DMS53 (cell line): Measurements from ENCODE around the gene TREH.
"Not testable (repeated sequence)": the region's sequence is repeated elsewhere in the genome, so short reads cannot be mapped to it uniquely, and the experiment has no call there.

ENCODE experiments used
- DNase-seq: peaks from one replicate; lab custom pipeline; 2025; lab: John Stamatoyannopoulos, UW

Gene TREH

DNA sequence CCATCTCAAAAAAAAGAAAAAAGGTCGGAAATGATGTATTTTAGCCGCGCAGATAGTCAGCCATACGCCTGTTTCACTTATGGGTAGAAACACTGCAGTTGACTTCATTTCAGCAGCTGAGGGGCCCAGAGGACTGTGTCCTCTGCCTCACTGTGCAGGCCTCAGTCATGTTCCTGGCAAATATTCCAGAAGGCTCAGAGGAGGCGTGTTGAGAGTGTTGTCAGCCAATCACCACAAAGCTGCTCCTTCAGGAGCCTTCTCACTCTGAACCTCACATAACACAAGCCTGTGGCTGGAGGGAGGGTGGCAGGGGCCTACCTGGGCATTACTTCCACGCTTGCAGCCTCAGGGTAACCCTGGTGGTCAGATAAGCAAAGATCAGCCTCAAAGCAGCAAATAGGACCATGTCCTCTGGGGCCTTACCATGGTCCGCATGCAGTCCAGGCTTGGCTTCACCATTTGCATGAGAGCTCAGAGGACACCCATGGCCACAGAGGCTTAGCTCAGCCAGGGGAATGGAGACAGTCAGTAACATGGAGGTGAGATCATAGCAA lies 17.3 kb upstream of the TREH start:
- no peak for DNase-seq

- no peak for DNase-seq
Observed at GRCh38 chr11:118694771-118695170, 15.3 kb upstream of the TREH start.

- DNase-seq: no peak
Observed at GRCh38 chr11:118694185-118694584, 14.7 kb upstream of the TREH start.

GRCh38 chr11:118691926-118692830 lies 12.7 kb upstream of the TREH start:
- no peak for DNase-seq

- DNase-seq: no peak
Observed at GRCh38 chr11:118690553-118691304, 11.3 kb upstream of the TREH start.

DNA sequence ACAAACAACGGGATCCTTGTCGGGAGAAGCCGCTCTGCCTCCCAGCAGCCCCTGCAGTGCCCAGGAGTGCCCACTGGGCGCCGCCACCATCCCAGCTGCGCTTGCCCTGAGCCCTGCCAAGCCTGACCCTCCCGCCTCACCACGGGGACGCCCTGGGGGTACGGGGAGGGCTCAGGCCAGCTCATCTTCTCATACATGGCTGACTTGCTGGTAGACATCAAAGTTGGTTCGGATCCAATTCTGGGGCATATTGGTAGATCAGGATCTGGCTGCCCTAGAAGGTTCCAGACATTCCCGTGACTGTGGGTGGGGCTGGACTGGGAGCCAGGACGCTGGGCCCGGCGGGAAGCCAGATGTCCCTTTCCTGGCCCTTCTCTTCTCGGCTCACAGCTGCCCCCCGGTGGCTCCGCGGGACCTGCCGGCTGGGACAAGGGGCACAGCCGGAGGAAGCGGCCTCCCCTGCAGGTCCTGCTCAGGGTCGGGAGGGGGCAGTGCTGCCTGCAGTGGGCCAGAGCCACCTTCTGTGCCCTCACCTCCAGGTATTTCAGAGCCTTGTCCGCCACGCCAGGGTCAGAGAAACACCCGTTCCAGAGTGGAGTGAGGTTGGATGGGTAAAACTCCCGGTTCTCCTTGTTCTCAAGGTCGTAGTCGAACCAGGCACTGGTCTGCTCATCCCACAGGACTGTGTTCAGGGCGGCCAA lies 10.6 kb upstream of the TREH start:
- DNase-seq: peak; percentile 95

- no peak for DNase-seq
Observed at GRCh38 chr11:118689503-118689851, 10.0 kb upstream of the TREH start.

- DNase-seq: no peak
Observed at GRCh38 chr11:118688851-118689502, 9.5 kb upstream of the TREH start.

GRCh38 chr11:118688339-118688738 lies 8.9 kb upstream of the TREH start:
- not testable (repeated sequence) for DNase-seq

DNA sequence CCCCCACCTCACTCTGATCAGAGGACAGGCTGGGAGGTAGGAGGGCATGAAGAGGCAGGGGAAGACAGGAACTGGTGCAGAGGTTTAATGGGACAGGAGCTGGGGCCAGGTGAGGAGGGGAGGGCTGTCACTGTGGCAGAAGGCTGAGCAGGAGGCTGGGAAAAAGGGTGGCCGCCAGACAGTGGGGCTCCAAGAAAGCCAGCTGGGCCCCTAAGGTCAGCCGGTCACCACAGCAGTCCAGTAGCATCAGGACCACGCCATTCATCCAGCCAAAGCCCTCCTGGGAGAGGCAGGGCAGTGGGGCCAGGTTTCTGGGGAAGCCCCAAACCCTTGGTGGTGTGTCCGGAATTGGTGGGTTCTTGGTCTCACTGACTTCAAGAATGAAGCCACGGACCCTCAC lies 8.5 kb upstream of the TREH start:
- DNase-seq: no peak

DNA sequence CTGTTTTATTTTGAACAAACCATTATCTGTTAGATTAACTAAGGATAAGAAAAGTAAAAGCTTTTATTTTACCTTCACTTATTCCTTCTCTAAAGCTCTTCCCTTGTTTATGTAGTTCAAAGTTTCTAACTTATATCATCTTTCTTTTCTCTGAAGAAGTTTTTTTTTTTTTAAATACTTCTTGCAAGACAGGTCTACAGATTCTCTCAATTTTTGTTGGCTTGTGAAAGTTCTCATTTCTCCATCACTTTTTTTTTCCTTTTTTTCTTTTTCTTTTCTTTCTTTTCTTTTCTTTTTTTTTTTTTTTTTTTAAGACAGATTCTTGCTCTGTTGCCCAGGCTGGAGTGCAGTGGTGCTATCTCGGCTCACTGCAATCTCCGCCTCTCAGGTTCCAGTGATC lies 4.7 kb upstream of the TREH start:
- no peak for DNase-seq

- not testable (repeated sequence) for DNase-seq
Observed at GRCh38 chr11:118682939-118683338, 3.5 kb upstream of the TREH start.

- DNase-seq: no peak
Observed at GRCh38 chr11:118682372-118682771, 2.9 kb upstream of the TREH start.

DNA sequence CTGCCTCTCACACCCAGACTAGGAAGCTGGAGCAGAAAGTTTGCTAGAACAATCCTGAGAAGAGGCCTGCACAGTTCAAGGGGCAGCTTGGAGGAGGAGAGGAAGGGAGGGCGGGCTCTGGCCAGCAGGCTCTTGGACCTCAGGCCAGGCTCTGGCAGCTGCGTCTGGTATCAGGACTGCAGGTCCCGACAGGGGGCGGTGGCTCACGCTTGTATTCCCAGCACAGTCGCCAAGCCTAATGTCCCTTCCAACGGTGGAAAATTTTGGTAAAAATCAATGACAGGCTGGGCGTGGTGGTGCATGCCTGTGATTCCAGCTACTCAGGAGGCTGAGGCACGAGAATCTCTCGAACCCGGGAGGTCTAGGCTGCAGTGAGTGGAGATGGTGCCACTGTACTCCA lies 542 bp downstream of the TREH start:
- DNase-seq: peak; percentile 40

DNA sequence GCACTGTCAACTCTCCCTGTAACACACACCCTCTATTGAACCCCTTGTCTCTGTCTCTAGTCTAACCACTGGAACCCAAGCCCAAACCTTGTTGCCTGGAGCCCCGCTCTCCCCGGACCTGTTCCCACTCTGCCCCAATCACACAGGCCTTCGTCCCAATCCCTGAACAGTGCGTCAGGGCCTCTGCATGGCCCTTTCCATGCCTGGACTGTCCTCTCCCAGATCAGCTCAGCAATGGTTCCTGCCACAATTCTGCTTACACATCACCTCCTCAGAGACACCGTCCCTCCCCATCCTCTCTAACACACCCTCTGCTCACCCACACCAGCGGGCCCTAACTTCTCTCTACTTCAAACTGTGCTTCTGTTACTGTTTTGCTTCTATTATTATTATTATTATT lies 1.5 kb downstream of the TREH start:
- no peak for DNase-seq

DNA sequence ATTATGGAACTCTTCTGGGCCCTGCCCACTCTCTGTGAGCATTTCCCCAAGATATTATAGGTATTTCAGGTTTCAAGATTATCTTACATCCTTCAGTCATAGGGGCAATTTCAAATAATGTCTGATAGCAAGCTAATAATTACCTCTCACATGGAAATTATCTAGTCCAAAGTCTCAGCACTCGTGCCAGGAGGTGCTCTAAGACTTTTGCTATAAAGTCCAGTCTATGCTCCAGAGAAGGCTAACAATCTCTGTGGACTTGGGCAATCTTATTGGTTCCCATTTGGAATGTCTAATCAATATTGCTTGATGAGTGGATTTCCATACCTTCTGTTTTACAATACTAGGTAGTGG lies 5.4 kb downstream of the TREH start:
- DNase-seq: no peak

DNA sequence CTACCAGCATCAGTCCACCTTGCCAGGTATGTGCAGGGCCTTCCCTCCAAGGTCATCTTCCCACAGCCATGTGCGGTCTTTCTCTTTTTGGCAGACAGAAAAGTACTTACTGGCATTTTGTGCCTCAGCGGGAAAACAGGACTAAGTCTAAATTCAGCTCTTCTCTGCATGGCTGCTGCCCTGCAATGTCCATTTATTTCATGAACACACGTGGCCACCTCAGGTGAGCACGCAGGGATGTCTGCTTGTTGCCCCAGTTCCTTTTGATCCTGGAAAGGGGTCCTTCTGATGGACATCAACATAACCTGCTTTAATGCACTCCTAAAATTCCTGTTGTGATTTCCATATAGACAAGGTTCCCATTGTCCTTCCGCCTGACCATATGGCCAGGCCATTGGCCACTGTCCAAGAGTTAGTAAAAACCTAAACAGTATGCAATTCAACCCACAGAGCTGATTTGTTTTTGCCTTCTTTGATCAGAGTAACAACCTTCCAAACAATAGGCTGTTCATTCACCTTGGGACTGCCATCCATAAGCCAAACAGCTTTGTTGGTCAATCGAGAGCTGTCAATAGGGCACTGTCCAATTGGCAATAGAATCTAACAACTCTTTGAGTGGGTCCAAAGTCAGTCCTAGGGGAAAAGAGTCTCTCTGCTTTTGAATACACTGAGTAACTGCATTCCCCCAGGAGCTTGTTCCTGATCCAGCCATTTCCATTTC lies 5.9 kb downstream of the TREH start:
- DNase-seq: no peak

DNA sequence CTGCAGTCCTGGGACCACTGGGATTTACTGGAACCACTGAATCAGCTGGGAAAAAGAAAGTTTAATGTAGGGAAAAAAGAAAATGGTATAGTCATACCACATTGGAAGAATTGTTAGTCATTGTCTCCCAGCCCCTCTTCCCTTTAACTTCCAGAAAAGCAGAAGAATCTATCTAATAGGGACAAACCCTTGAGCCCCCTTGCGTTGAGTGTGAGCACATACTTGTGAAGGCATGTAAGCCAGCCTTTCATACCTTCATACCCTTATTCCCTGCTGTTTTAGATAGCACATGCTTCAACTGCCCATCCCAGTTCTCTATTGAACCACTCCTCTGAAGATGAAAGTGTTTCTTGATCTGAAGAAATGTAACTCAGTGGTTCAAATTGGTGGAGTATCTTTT lies 6.6 kb downstream of the TREH start:
- DNase-seq: no peak

- no peak for DNase-seq
Observed at GRCh38 chr11:118671254-118671653, 8.2 kb downstream of the TREH start.

GRCh38 chr11:118670063-118670462 lies 9.4 kb downstream of the TREH start:
- no peak for DNase-seq

GRCh38 chr11:118666371-118666770 lies 13.1 kb downstream of the TREH start:
- DNase-seq: no peak
